HCT116 (cell line): ENCODE measurements around the gene FZR1. TPM values are rescaled to one million over a fixed set of nuclear protein-coding genes. Genes with fewer than 3 reads are reported as not detected.
A peak's percentile ranks its signal among the peaks of the same experiment; 100 is the strongest.

Experiments
- ATAC-seq: fragments of 200-7000 bp; cut with Tn5 transposase; 2 replicates; pipeline ENCODE4 v1.9.1; 2020; ENCODE audit warnings: mild to moderate bottlenecking, moderate library complexity
- BruUV-seq: library from RNA; stranded (reverse); fragments of 400-500 nt; replicated peaks from 2 replicates; lab custom pipeline; 2021; lab: Mats Ljungman, UMichigan
- CTCF ChIA-PET: fragments of 300-600 bp; sonication (Branson Sonifier 250); formaldehyde crosslinking; loops from one replicate; lab custom pipeline; 2021; ENCODE audit warnings: antibody characterized with exemption; lab: Charles Lee
- POLR2A ChIA-PET: fragments of 300-600, 350-600 bp; sonication (Branson Sonifier 250); formaldehyde crosslinking; loops from one replicate; lab custom pipeline; 2021; ENCODE audit warnings: antibody characterized with exemption; lab: Charles Lee
- RAD21 ChIA-PET, 2 experiments: fragments of 300-600 bp; sonication (Branson Sonifier 250); formaldehyde crosslinking; loops; one replicate each; lab custom pipeline; 2023; ENCODE audit warnings: low total read pairs in 2 of 2; ENCODE audit not compliant: uncharacterized antibody in 2 of 2, unreplicated experiment in 2 of 2, low non-redundant PET in 1 of 2; lab: Charles Lee
- DNase-seq: peaks from one replicate; pipeline ENCODE4 v3.0.0-alpha.2; 2010; ENCODE audit warnings: low read depth, low spot score
- H2AFZ ChIP-seq: fragments of 200-600 bp; shearing (Covaris generic), sonication (generic); 2 replicates; pipeline ENCODE4 v1.6.1; 2017; ENCODE audit warnings: low read depth, mixed run types, mixed read lengths, antibody characterized with exemption, low read length; ENCODE audit not compliant: poor library complexity, severe bottlenecking
- H3K27ac ChIP-seq: 2 replicates; pipeline ENCODE4 v1.5.1; 2012; ENCODE audit warnings: low read depth, low read length
- H3K27me3 ChIP-seq: fragments of 200-600 bp; sonication (generic); 2 replicates; pipeline ENCODE4 v1.6.1; 2016; ENCODE audit warnings: mixed run types, low read length, mixed read lengths; ENCODE audit not compliant: insufficient read depth
- H3K36me3 ChIP-seq, 2 experiments: fragments of 200-500 bp in 1 of 2; fragments of 200-600 bp in 1 of 2; sonication (Bioruptor generic) in 1 of 2; sonication (generic) in 1 of 2; 2 replicates each; pipeline versions ENCODE4 v1.5.1 to v1.6.1; 2014 to 2016; ENCODE audit warnings: low read length in 2 of 2, inconsistent platforms in 1 of 2, mixed read lengths in 1 of 2, mixed run types in 1 of 2; ENCODE audit not compliant: insufficient read depth in 2 of 2, control insufficient read depth in 1 of 2
- H3K4me1 ChIP-seq, 2 experiments: fragments of 200-600 bp in 1 of 2; sonication (generic) in 1 of 2; 2 replicates each; pipeline versions ENCODE4 v1.5.1 to v1.6.1; 2012 to 2017; ENCODE audit warnings: low read length in 2 of 2, inconsistent platforms in 1 of 2, mild to moderate bottlenecking in 1 of 2, mixed read lengths in 1 of 2, mixed run types in 1 of 2, moderate library complexity in 1 of 2; ENCODE audit not compliant: insufficient read depth in 2 of 2, control insufficient read depth in 1 of 2
- H3K4me2 ChIP-seq: fragments of 200-600 bp; sonication (generic); 2 replicates; pipeline ENCODE4 v1.6.1; 2017; ENCODE audit warnings: mixed run types, low read length, mixed read lengths
- H3K4me3 ChIP-seq, 2 experiments: fragments of 200-600 bp in 1 of 2; sonication (generic) in 1 of 2; replicated peaks in 1 of 2; 2 replicates each; pipeline ENCODE4 v1.5.1; 2011 to 2016; ENCODE audit warnings: low read length in 2 of 2, control low read depth in 1 of 2, low read depth in 1 of 2, mild to moderate bottlenecking in 1 of 2, mixed read lengths in 1 of 2, mixed run types in 1 of 2
- H3K79me2 ChIP-seq: fragments of 200-600 bp; sonication (generic); 2 replicates; pipeline ENCODE4 v1.6.1; 2017; ENCODE audit warnings: mild to moderate bottlenecking, mixed run types, low read length, moderate library complexity, mixed read lengths; ENCODE audit not compliant: insufficient read depth
- H3K9ac ChIP-seq: fragments of 200-600 bp; sonication (generic); 2 replicates; pipeline ENCODE4 v1.6.1; 2016; ENCODE audit warnings: low read length, mixed read lengths
- H3K9me2 ChIP-seq: fragments of 200-600 bp; sonication (generic), shearing (Covaris generic); 2 replicates; pipeline ENCODE4 v1.6.1; 2017; ENCODE audit warnings: mixed run types, mild to moderate bottlenecking, moderate library complexity; ENCODE audit not compliant: insufficient read depth
- H3K9me3 ChIP-seq, 2 experiments: fragments of 200-500 bp in 1 of 2; fragments of 200-600 bp in 1 of 2; sonication (Bioruptor generic) in 1 of 2; sonication (generic) in 1 of 2; 2 replicates each; pipeline ENCODE4 v1.6.1; 2014 to 2017; ENCODE audit warnings: low read length in 2 of 2, mixed read lengths in 2 of 2, inconsistent platforms in 1 of 2, low read depth in 1 of 2, mild to moderate bottlenecking in 1 of 2, mixed run types in 1 of 2, moderate library complexity in 1 of 2; ENCODE audit not compliant: control insufficient read depth in 1 of 2, insufficient read depth in 1 of 2
- H4K20me1 ChIP-seq: fragments of 200-600 bp; sonication (generic), shearing (Covaris generic); 2 replicates; pipeline ENCODE4 v1.6.1; 2017; ENCODE audit warnings: mixed run types, mild to moderate bottlenecking, moderate library complexity; ENCODE audit not compliant: insufficient read depth
- ATF3 ChIP-seq: IDR thresholded peaks from 2 replicates; pipeline ENCODE4 v1.6.1; 2012
- CBX3 ChIP-seq: IDR thresholded peaks from 2 replicates; pipeline ENCODE4 v1.6.1; 2012; ENCODE audit warnings: low read depth
- CTCF ChIP-seq, 3 experiments: fragments of 200-600 bp in 1 of 3; sonication (generic) in 1 of 3; IDR thresholded peaks in 2 of 3; conservative IDR thresholded peaks in 1 of 3; 2 replicates each; pipeline ENCODE4 v1.5.1; 2012 to 2017; ENCODE audit warnings: low read depth in 2 of 3, low read length in 2 of 3, antibody characterized with exemption in 1 of 3, borderline replicate concordance in 1 of 3, control low read depth in 1 of 3, mild to moderate bottlenecking in 1 of 3, mixed read lengths in 1 of 3, mixed run types in 1 of 3, moderate library complexity in 1 of 3; ENCODE audit not compliant: insufficient read depth in 1 of 3
- EGR1 ChIP-seq: IDR thresholded peaks from 2 replicates; pipeline ENCODE4 v1.6.1; 2012; ENCODE audit warnings: low read depth
- ELF1 ChIP-seq: IDR thresholded peaks from 2 replicates; pipeline ENCODE4 v1.6.1; 2012; ENCODE audit warnings: low read depth, borderline replicate concordance
- EZH2 ChIP-seq: fragments of 200-600 bp; sonication (generic); IDR thresholded peaks from 2 replicates; pipeline ENCODE4 v1.6.1; 2017; ENCODE audit warnings: antibody characterized with exemption, mixed run types
- EZH2phosphoT487 ChIP-seq: fragments of 200-600 bp; IDR thresholded peaks from 2 replicates; pipeline ENCODE4 v1.6.1; 2018; ENCODE audit warnings: antibody characterized with exemption, borderline replicate concordance
- POLR2A ChIP-seq: IDR thresholded peaks from 2 replicates; pipeline ENCODE4 v1.7.0; 2011; ENCODE audit warnings: borderline replicate concordance; ENCODE audit not compliant: insufficient read depth, insufficient read length; ENCODE audit errors: extremely low read depth
- RAD21 ChIP-seq: IDR thresholded peaks from 2 replicates; pipeline ENCODE4 v1.6.1; 2012; ENCODE audit warnings: low read depth, mild to moderate bottlenecking
- REST ChIP-seq: IDR thresholded peaks from 2 replicates; pipeline ENCODE4 v1.6.1; 2012; ENCODE audit warnings: low read depth
- SP1 ChIP-seq: IDR thresholded peaks from 2 replicates; pipeline ENCODE4 v1.6.1; 2012; ENCODE audit warnings: low read depth
- YY1 ChIP-seq: IDR thresholded peaks from 2 replicates; pipeline ENCODE4 v1.6.1; 2011; ENCODE audit warnings: low read length, low read depth, moderate library complexity, mild to moderate bottlenecking; ENCODE audit not compliant: insufficient replicate concordance; ENCODE audit errors: extremely low read depth
- intact Hi-C: fragments of 100-400 bp; cut with micrococcal nuclease; formaldehyde crosslinking; loops from 2 replicates; pipeline ENCODE4 v1.10.0; 2022
- total RNA-seq: library from RNA; stranded (reverse); gene quantifications from one replicate; pipeline ENCODE4 v1.2.1, GENCODE V29; 2021; ENCODE audit not compliant: unreplicated experiment
- TF ChIP-seq, protein P1 (sequence below): IDR thresholded peaks from 2 replicates; pipeline ENCODE4 v1.6.1; 2011; ENCODE audit warnings: mild to moderate bottlenecking, low read length, moderate library complexity; ENCODE audit not compliant: insufficient replicate concordance; ENCODE audit errors: extremely low read depth

The FZR1 gene
- total RNA-seq, 1 experiment from 2014 or later = 60.3 TPM

- Histone ChIP-seq H3K9me2 (no peaks in the 10 kb centered on the region), H3K9ac (peak overlapping the region; percentile 50; the same call in 1 of the 2 replicates), H3K9me3 (no peaks in the 10 kb centered on the region), H3K4me1 (peaks cover 24 to 70% of the 10 kb centered on the region in 2 experiments), H3K4me3 (peak overlapping the region; percentile 23 to 50), H3K79me2 (peaks cover 24% of the 10 kb centered on the region; the same call in 1 of the 2 replicates), H3K27me3 (no peaks in the 10 kb centered on the region), H3K4me2 (peak overlapping the region; percentile 77), H2AFZ (no peak overlapping the region), H3K27ac (peak overlapping the region; percentile 71), H3K36me3 (peaks cover 3 to 21% of the 10 kb centered on the region in 2 experiments; a peak in 2 of 4 replicates), H4K20me1 (no peaks in the 10 kb centered on the region; the same call in 1 of the 2 replicates)
- ChIA-PET RAD21 (interaction anchor here in 1 of 2 experiments (1.1 to 1.2 kb wide), 2 partner anchors 28 to 32 kb away, joined by 3 to 5 read pairs; no protein-coding TSS in a partner anchor), POLR2A (interaction anchor here (0.6 to 1.2 kb wide), 3 partner anchors 10 to 37 kb away, joined by 3 to 5 read pairs (median 3); partner anchors contain the start of gene TEKTIP1), CTCF (interaction anchor here (0.7 to 1.4 kb wide), 4 partner anchors 11 to 31 kb away, joined by 3 to 11 read pairs (median 4); no protein-coding TSS in a partner anchor)
- BruUV-seq = no TSS peak
- ATAC-seq = no peak
- DNase-seq = no peak
- TF ChIP-seq EZH2phosphoT487 (no peak), CTCF (IDR thresholded peaks at IDR 0.05 in 2 of 3, conservative IDR thresholded peaks at IDR 0.05 in 1 of 3; ENCODE audit: borderline replicate concordance in 1 of 3, insufficient read depth in 1 of 3, low read depth in 2 of 3, low read length in 2 of 3) (no peak), EZH2 (no peak), ATF3 (no peak), CBX3 (no peak), YY1 (no peak), REST (no peak), RAD21 (no peak), SP1 (no peak), ELF1 (no peak), EGR1 (no peak), POLR2A (no peak)
- TF ChIP-seq, protein P1, sequence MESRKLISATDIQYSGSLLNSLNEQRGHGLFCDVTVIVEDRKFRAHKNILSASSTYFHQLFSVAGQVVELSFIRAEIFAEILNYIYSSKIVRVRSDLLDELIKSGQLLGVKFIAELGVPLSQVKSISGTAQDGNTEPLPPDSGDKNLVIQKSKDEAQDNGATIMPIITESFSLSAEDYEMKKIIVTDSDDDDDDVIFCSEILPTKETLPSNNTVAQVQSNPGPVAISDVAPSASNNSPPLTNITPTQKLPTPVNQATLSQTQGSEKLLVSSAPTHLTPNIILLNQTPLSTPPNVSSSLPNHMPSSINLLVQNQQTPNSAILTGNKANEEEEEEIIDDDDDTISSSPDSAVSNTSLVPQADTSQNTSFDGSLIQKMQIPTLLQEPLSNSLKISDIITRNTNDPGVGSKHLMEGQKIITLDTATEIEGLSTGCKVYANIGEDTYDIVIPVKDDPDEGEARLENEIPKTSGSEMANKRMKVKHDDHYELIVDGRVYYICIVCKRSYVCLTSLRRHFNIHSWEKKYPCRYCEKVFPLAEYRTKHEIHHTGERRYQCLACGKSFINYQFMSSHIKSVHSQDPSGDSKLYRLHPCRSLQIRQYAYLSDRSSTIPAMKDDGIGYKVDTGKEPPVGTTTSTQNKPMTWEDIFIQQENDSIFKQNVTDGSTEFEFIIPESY = no peak
- intact Hi-C loops = loop anchor here (1.0 to 10.0 kb wide), 2 partner anchors 31 to 629 kb away; no protein-coding TSS in a partner anchor
Observed at GRCh38 chr19:3575949-3576673, 70.0 kb downstream of the FZR1 start.
